ENCODE data around the gene ERG. TPM values are rescaled to one million over a fixed set of nuclear protein-coding genes. Genes with fewer than 3 reads are reported as not detected.

Gene ERG
- polyA plus RNA-seq, 1 donor from 2014 or later = not detected

- Histone ChIP-seq H3K4me2 (ENCODE audit: low read length) (no peak overlapping the region), H3K9me3 (ENCODE audit: low read length) (no peaks in the 10 kb centered on the region), H3K36me3 (ENCODE audit: insufficient read depth, low read length) (no peaks in the 10 kb centered on the region), H3K79me2 (replicated peaks; ENCODE audit: insufficient read depth, low read length) (no peaks in the 10 kb centered on the region), H3F3A (ENCODE audit: insufficient read depth, low read length, poor library complexity, severe bottlenecking) (no peaks in the 10 kb centered on the region), H3K9me2 (ENCODE audit: insufficient read depth, low read length) (no peaks in the 10 kb centered on the region), H3K27me3 (ENCODE audit: insufficient read depth, low read depth, low read length) (no peaks in the 10 kb centered on the region), H3K4me3 (ENCODE audit: low read length) (no peak overlapping the region), H2AFZ (ENCODE audit: low read depth, low read length) (no peak overlapping the region), H3K27ac (ENCODE audit: low read length) (no peak overlapping the region), H3K9ac (ENCODE audit: low read length) (no peak overlapping the region), H4K20me1 (ENCODE audit: insufficient read depth) (no peaks in the 10 kb centered on the region)
- TF ChIP-seq TAF1 (IDR thresholded peaks at IDR 0.05; ENCODE audit: low read depth) (no peak), RAD21 (conservative IDR thresholded peaks at IDR 0.05) (no peak), EZH2 (IDR thresholded peaks at IDR 0.05; ENCODE audit: borderline replicate concordance, insufficient read depth, low read length, poor library complexity, severe bottlenecking) (no peak), REST (IDR thresholded peaks at IDR 0.05; ENCODE audit: borderline replicate concordance) (no peak), EP300 (conservative IDR thresholded peaks at IDR 0.05; ENCODE audit: poor library complexity, severe bottlenecking) (no peak), POLR2AphosphoS5 (IDR thresholded peaks at IDR 0.05) (no peak)
Measured at GRCh38 chr21:38355353-38355752, 142.9 kb downstream of the ERG start.

- no peaks in the 10 kb centered on the region for H3K9me2 ChIP-seq (ENCODE audit: insufficient read depth, low read length)
- no peak overlapping the region for H2AFZ ChIP-seq (ENCODE audit: low read depth, low read length)
- TF ChIP-seq SMC3 (conservative IDR thresholded peaks at IDR 0.05; ENCODE audit: poor library complexity) = no peak
- no peak for TF ChIP-seq RAD21 (conservative IDR thresholded peaks at IDR 0.05)
- TF ChIP-seq TAF1 (IDR thresholded peaks at IDR 0.05; ENCODE audit: low read depth) = no peak
- TF ChIP-seq CTCF (IDR thresholded peaks at IDR 0.05; ENCODE audit: poor library complexity, severe bottlenecking) = no peak
- TF ChIP-seq EP300 (conservative IDR thresholded peaks at IDR 0.05; ENCODE audit: poor library complexity, severe bottlenecking) = no peak
- no peak for TF ChIP-seq REST (IDR thresholded peaks at IDR 0.05; ENCODE audit: borderline replicate concordance)
- TF ChIP-seq EZH2 (IDR thresholded peaks at IDR 0.05; ENCODE audit: borderline replicate concordance, insufficient read depth, low read length, poor library complexity, severe bottlenecking) = no peak
- TF ChIP-seq POLR2AphosphoS5 (IDR thresholded peaks at IDR 0.05) = no peak
- no peak for TF ChIP-seq MXI1 (conservative IDR thresholded peaks at IDR 0.05; ENCODE audit: poor library complexity, severe bottlenecking)
- no peak overlapping the region for H3K9ac ChIP-seq (ENCODE audit: low read length)
- H3K4me2 ChIP-seq (ENCODE audit: low read length) = no peak overlapping the region
- H3K27me3 ChIP-seq (ENCODE audit: insufficient read depth, low read depth, low read length) = no peaks in the 10 kb centered on the region
- H3K79me2 ChIP-seq (replicated peaks; ENCODE audit: insufficient read depth, low read length) = no peaks in the 10 kb centered on the region
- H3K4me3 ChIP-seq (ENCODE audit: low read length) = no peak overlapping the region
- H4K20me1 ChIP-seq (ENCODE audit: insufficient read depth) = no peaks in the 10 kb centered on the region
- H3F3A ChIP-seq (ENCODE audit: insufficient read depth, low read length, poor library complexity, severe bottlenecking) = no peaks in the 10 kb centered on the region
- no peaks in the 10 kb centered on the region for H3K36me3 ChIP-seq (ENCODE audit: insufficient read depth, low read length)
- no peaks in the 10 kb centered on the region for H3K9me3 ChIP-seq (ENCODE audit: low read length)
- no peak overlapping the region for H3K27ac ChIP-seq (ENCODE audit: low read length)
Measured at GRCh38 chr21:38354746-38355145, 143.5 kb downstream of the ERG start.
